Stimulated activated CD4-positive, alpha-beta T cell treated with anti-CD3 and anti-CD28 coated beads, Interleukin-1b, Interleukin-23, amount 100 ng/mL, for 24 hours (primary cell): ENCODE data around the gene IL12RB1.
"Not testable (repeated sequence)": the region's sequence is repeated elsewhere in the genome, so short reads cannot be mapped to it uniquely, and the experiment has no call there.

ENCODE experiments used
- DNase-seq, 4 experiments: peaks; one replicate each; pipeline ENCODE4 v3.0.0-alpha.2; 2020; ENCODE audit warnings: low read depth in 4 of 4, low spot score in 1 of 4

The IL12RB1 gene

GRCh38 chr19:18051887-18052286 is 34.8 kb downstream of the IL12RB1 start:
- no peak for DNase-seq

GRCh38 chr19:18049385-18049784 is 37.3 kb downstream of the IL12RB1 start:
- no peak for DNase-seq

DNA sequence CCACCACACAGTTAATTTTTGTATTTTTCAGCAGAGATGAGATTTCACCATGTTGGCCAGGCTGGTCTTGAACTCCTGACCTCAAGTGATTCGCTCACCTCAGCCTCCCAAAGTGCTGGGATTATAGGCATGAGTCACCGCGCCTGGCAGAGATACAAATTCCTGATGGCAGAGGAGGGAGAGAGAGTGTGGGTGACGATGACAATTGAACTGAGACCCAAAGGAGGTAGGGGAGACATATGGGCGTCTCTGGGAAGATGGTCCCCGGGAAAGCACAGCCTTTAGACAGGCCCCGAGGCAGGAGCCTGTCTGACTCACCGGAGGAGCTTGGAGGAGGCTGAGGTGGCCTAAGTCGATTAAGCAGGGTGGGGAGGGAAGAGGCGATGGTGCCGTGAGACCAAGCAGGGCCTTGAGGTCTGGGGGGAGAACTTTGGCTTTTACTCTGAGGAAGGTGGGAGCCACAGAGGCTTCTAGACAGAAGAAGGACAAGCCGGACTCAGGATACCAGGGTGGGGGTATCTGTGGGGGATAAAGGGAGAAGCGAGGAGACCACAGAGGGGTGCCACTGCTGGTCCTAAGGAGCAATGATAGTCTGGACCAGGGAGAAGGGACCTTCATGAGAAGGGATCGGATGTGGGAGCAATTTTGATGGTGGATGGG is 40.5 kb downstream of the IL12RB1 start:
- DNase-seq = no peak

DNA sequence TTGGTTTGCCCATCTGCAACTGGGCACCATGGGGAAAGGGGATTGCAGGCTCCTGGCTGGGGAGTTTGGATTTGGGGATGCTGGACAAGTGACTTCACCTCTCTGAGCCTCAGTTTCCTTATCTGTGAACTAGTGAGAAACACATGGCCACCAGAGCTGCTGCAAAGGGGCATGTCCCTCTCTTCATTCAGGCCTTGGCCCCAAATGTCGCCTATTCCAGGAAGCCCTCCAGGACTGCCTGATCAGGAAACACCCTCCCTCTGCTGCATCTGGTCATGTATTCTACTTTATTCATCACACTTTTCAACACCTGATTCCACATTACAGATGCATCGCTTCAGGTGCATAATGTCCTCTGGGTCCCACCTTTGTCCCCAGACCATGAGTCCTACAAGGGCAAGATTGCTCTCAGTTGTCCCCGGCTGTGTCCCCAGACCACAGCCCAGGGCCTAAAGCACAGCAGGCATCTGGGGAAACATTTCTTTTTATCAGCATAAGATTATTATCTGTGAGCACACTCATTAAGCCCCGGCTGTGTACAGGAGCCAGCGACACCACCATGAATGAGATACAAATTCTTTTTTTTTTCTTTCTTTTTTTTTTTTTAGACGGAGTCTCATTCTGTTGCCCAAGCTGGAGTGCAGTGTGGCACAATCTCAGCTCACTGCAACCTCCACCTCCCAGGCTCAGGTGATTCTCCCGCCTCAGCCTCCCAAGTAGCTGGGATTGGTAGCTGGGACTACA is 41.3 kb downstream of the IL12RB1 start:
- DNase-seq = no peak

DNA sequence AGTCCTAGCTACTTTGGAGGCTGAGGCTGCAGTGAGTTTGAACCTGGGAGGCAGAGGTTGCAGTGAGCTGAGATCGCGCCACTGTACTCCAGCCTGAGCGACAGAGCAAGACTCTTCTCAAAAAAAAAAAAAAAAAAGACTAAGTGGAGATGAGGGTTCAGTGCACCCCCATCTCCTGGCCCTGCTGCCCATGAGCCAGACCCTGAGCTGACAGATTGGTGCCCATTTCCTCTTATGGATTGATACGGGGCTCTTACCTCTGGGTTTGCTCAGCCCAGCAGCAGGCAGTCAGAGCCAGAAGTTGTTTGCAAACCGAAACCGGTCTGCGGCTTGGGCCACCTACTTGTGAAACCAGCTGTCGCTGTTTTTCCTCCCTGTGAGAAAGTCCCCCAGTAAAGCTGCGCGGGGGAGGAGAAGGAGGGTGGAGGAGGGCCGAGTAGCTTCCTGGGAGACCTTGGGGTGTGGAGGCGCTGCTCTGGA is 41.9 kb downstream of the IL12RB1 start:
- peak; percentile 63 to 83 (median 77) for DNase-seq

DNA sequence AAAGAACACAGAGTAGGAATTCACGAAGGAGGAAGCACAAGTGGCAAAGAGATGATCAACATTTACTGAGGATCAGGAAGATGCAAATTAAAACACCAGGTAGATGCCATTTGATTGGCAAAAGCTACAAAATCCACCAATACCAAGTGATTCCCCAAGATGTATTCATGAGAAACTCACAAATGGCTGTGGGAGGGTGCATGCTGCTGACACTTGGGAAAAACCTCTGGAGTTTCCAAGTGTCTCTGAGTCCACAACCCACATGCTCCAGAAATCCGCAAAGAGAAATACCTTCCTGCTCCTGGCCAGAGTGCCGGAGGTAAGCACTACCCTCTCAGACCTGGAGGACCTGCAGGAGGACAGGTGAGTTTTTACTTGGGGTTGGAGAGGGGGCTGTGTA is 43.1 kb downstream of the IL12RB1 start:
- no peak for DNase-seq

- no peak for DNase-seq
Measured at GRCh38 chr19:18041054-18041453, 45.7 kb downstream of the IL12RB1 start.

GRCh38 chr19:18032102-18032501 is 54.6 kb downstream of the IL12RB1 start:
- DNase-seq = not testable (repeated sequence)

- not testable (repeated sequence) for DNase-seq
Measured at GRCh38 chr19:18031401-18031800, 55.3 kb downstream of the IL12RB1 start.

GRCh38 chr19:18029617-18030338 is 57.0 kb downstream of the IL12RB1 start:
- DNase-seq = no peak

DNA sequence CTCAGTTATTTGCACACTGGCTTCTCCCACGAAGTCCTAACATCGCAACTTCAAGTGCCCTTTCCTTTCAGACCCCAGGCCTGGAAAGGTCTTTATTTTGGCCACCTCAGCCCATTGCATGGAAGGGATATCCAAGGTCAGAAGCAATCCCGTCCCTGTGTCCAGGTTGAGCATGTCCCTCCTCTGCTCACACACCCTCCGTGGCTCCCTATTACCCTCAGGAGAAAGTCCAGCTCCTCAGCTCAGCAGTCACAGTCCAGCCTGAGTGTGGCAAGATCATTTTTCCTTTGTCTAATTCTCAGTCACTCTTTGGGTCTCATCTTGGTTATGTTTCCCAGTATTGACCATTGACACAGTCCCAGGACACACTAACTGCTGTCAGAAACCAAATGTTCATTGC is 59.6 kb downstream of the IL12RB1 start:
- no peak for DNase-seq

DNA sequence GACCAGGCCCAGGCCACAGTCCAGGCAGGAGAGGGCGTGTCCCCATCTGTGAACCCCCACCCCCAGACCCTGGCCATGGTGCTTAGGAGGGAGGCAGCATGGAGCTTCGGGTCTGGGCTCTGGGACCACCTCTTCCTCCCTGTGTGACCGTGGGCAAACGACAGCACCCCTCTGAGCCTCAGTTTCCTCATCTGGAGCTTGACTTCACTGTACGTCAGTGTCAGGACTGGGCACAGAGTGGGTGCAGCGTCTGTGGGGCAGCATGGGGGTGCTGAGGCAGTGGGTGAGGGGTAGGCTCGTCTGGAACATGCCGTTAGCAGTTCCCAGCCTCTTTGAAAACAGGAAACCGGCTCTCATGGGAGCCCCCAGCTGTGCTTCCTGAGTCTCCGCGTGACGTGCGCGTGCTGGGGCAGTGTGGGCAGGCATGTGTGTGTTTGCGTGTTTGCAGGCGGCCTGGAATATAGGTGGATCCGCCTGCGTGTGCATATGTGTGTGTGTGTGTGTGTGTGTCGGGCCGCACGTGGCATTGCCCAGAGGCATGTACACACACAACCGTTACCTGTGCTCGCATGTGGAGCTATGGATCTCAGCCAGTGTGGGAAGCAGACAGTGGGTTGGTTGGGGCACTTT is 63.0 kb downstream of the IL12RB1 start:
- peak in 1 of 4 experiments; percentile 32 for DNase-seq

DNA sequence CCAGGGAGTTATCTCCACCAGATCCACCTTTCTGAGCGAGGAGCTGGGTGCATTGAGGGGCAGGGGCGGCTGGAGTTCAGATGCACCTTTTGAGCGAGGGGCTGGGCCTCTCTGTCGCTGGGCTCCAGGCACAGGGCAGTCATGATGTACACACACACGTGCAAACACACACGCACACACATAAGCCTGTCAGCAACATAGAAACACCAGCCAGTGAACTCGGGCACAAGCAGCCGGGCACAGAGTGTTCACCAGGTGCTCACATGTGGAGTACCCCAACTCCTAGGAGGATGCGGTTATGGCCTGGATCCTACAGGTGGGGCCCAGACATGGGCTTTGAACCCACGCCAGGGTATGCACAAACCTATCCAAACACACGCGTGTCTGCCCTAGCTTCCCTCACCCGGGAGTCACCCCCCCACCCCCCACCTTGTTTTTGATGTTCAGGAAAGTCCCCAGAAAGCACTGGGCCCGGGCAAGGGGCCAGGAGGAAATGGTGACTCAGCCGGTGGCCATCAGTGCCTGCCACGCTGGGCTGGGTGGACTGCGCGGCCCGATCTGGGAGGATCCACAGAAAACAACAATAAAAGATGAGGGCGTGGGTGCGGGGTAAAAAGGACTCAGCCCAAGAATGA is 65.5 kb downstream of the IL12RB1 start:
- DNase-seq = no peak

DNA sequence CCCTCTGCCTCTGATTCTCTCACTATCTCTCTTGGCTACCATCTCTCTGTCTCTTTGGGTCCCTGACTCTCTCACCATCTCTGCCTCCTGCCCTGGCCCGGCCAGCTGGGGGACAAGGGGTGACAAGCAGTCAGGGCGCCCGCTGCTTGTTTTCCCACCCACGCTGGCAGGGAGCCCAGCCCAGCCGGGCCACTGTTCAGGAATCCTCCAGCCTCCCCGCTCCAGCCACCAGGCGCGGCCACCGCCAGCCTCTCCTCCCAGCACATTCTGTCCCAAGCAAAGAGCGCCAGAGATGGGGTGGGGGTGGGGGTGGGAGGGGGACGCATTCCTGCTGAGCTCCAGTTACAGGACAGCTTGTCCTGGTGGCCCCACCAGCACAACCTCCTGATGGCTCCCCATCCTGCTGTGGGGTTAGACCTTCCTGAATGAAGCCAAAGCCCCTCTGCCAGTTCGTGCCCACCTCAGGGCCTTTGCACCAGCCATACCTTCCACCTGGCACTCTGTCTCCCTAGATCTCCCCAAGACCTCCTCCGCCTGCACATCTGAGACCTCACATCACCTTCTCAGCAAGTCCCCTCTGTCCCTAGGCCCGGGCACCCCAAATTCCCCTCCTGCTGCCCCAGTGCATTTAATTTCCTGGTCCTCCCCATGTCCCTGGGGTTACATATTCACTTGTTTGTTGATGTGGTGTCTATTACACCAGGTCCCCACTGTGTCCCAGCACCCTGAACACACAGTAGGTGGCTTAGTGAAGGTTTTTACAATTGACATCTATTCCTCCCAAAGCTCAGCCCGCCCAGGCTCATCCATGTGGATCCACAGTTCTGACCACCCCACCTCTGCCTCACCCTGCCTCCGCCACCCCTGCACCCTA is 66.3 kb downstream of the IL12RB1 start:
- DNase-seq = no peak

- no peak for DNase-seq
Measured at GRCh38 chr19:18017275-18018083, 69.3 kb downstream of the IL12RB1 start.

- no peak for DNase-seq
Measured at GRCh38 chr19:18016209-18016910, 70.4 kb downstream of the IL12RB1 start.

- DNase-seq = no peak
Measured at GRCh38 chr19:18014197-18014596, 72.5 kb downstream of the IL12RB1 start.
